HG03521 (cell line): ENCODE data around the gene UROC1.

Experiments
- ATAC-seq: cut with Tn5 transposase; IDR thresholded peaks from one replicate; pipeline ENCODE4 v1.9.1; 2021; ENCODE audit warnings: mild to moderate bottlenecking, moderate library complexity; ENCODE audit not compliant: unreplicated experiment

Gene UROC1

GRCh38 chr3:126497956-126498355 lies 19.6 kb downstream of the UROC1 start:
- no peak for ATAC-seq

- ATAC-seq, result no peak
These were observed 20.4 kb downstream of the UROC1 start for GRCh38 chr3:126496894-126497850.

GRCh38 chr3:126495786-126496185 lies 21.8 kb downstream of the UROC1 start:
- no peak for ATAC-seq

GRCh38 chr3:126494970-126495230 lies 22.7 kb downstream of the UROC1 start:
- no peak for ATAC-seq

GRCh38 chr3:126494204-126494969 lies 23.2 kb downstream of the UROC1 start:
- ATAC-seq, result no peak

GRCh38 chr3:126493739-126494138 lies 23.8 kb downstream of the UROC1 start:
- no peak for ATAC-seq

- no peak for ATAC-seq
These were observed 24.5 kb downstream of the UROC1 start for GRCh38 chr3:126493051-126493450.

GRCh38 chr3:126491221-126492013 lies 26.2 kb downstream of the UROC1 start:
- no peak for ATAC-seq

GRCh38 chr3:126490619-126491018 lies 27.0 kb downstream of the UROC1 start:
- ATAC-seq, result no peak

GRCh38 chr3:126488886-126489569 lies 28.5 kb downstream of the UROC1 start:
- ATAC-seq, result no peak

GRCh38 chr3:126488185-126488584 lies 29.4 kb downstream of the UROC1 start:
- no peak for ATAC-seq

- ATAC-seq, result no peak
These were observed 30.3 kb downstream of the UROC1 start for GRCh38 chr3:126487151-126487771.

- ATAC-seq, result no peak
These were observed 31.2 kb downstream of the UROC1 start for GRCh38 chr3:126486360-126486847.

GRCh38 chr3:126485956-126486355 lies 31.6 kb downstream of the UROC1 start:
- ATAC-seq, result no peak

- ATAC-seq, result no peak
These were observed 32.2 kb downstream of the UROC1 start for GRCh38 chr3:126485176-126485897.

GRCh38 chr3:126484662-126485061 lies 32.9 kb downstream of the UROC1 start:
- no peak for ATAC-seq

- no peak for ATAC-seq
These were observed 33.4 kb downstream of the UROC1 start for GRCh38 chr3:126484148-126484547.

- no peak for ATAC-seq
These were observed 34.2 kb downstream of the UROC1 start for GRCh38 chr3:126483321-126483761.

GRCh38 chr3:126482503-126483255 lies 34.9 kb downstream of the UROC1 start:
- ATAC-seq, result no peak
